GM21717 (cell line): Measurements from ENCODE around the gene GPT2.
"Not testable (repeated sequence)": the region's sequence is repeated elsewhere in the genome, so short reads cannot be mapped to it uniquely, and the experiment has no call there.

Experiments used
- ATAC-seq: cut with Tn5 transposase; IDR thresholded peaks from one replicate; pipeline ENCODE4 v1.9.1; 2021; ENCODE audit warnings: mild to moderate bottlenecking, moderate library complexity; ENCODE audit not compliant: unreplicated experiment

Gene GPT2

GRCh38 chr16:46862555-46863447, 21.4 kb upstream of the GPT2 start:
- ATAC-seq = no peak

GRCh38 chr16:46866286-46866685, 17.9 kb upstream of the GPT2 start:
- ATAC-seq = no peak

DNA sequence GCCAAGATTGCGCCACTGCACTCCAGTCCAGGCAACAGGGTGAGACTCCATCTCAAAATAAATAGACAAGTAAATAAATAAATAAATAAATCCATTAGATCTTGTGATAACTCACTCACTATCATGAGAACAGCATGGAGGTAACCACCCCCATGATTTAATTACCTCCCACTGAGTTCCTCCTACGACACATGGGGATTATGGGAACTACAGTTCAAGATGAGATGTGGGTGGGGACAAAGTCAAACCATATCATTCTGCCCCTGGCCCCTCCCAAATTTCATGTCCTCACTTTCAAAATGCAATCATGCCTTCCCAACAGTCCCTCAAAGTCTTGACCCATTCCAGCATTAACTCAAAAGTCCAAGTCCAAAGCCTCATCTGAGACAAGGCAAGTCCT, 16.7 kb upstream of the GPT2 start:
- not testable (repeated sequence) for ATAC-seq

GRCh38 chr16:46868891-46869290, 15.3 kb upstream of the GPT2 start:
- not testable (repeated sequence) for ATAC-seq

DNA sequence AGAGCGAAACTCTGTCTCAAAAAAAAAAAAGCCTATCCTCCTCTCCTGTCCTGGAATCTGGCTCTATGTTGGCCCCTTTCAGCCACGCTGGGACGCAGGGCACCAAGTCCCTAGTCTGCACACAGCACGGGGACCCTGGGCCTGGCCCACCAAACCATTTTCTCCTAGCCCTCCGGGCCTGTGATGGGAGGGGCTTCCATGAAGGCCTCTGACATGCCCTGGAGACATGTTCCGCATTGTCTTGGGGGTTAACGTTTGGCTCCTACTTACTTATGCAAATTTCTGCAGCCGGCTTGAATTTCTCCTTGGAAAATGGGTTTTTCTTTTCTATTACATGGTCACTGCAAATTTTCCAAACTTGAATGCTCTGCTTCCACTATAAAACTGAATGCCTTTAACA, 12.6 kb upstream of the GPT2 start:
- ATAC-seq = no peak

DNA sequence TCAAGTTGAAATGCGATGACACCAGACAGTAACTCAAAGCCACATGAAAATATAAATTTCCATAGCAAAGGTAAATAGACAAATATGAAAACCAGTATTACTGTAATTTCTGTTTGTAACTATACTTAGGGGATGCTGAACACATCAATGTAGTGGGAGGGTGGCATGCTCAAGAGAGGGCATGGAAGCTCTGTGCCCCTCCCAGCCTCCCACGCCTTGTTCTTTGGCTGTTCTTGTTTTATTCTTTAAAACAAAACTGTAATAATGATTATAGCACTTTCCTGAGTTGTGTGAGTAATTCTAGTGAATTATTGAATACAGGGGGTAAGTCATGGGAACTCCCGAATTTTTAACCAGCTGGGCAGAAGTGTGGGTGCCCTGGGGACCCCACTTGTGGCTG, 11.0 kb upstream of the GPT2 start:
- ATAC-seq = no peak

- ATAC-seq = no peak
These were observed 8.9 kb upstream of the GPT2 start for GRCh38 chr16:46875243-46875642.

- ATAC-seq = no peak
These were observed 1.7 kb upstream of the GPT2 start for GRCh38 chr16:46882304-46882939.

DNA sequence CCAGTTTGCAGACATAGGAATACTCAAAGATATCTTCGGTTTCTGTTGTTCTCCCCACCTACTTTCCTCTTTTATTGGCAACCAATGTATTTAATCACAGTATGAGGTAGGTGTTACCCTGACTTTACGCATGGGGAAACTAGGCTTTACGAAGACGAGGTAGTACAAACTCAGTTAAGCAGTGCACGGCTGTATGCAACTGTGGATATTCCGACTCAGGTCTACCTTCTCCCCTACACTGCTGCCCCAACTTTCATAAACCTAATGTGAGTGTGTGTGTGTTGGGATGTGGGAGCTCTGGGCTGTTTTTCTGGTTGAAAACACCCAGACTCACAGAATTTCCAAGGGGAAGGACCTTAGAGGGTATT, 1.2 kb upstream of the GPT2 start:
- ATAC-seq = no peak

- ATAC-seq = no peak
These were observed 841 bp upstream of the GPT2 start for GRCh38 chr16:46883353-46883689.

DNA sequence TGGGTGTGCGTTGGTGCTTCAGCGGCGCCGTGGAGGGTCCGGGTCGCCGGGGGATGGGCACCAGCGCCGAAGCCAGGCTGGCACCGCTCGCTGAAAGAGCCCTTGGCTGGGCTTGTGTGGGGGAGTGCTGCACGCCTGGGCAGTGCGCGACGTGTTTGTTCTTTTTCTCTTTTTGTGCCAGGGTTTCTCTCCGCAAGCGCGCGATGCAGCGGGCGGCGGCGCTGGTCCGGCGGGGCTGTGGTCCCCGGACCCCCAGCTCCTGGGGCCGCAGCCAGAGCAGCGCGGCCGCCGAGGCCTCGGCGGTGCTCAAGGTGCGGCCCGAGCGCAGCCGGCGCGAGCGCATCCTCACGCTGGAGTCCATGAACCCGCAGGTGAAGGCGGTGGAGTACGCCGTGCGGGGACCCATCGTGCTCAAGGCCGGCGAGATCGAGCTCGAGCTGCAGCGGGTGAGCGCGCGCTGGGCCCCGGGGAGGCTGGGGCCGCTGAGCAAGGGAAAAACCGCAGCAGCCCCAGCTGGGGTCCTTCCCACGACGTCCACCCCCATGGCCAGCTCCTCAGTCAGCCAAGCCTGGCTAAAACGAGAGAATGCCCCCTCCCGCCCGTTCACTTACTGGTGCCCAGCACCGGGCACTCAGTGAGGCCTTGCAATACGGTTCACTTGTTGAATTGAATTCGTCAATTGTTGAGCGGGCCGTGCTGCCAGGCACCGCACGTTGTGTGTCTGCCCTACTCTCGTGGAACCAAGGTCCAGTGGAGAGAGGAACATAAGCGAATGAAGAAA, 541 bp downstream of the GPT2 start:
- ATAC-seq = peak; percentile 22

DNA sequence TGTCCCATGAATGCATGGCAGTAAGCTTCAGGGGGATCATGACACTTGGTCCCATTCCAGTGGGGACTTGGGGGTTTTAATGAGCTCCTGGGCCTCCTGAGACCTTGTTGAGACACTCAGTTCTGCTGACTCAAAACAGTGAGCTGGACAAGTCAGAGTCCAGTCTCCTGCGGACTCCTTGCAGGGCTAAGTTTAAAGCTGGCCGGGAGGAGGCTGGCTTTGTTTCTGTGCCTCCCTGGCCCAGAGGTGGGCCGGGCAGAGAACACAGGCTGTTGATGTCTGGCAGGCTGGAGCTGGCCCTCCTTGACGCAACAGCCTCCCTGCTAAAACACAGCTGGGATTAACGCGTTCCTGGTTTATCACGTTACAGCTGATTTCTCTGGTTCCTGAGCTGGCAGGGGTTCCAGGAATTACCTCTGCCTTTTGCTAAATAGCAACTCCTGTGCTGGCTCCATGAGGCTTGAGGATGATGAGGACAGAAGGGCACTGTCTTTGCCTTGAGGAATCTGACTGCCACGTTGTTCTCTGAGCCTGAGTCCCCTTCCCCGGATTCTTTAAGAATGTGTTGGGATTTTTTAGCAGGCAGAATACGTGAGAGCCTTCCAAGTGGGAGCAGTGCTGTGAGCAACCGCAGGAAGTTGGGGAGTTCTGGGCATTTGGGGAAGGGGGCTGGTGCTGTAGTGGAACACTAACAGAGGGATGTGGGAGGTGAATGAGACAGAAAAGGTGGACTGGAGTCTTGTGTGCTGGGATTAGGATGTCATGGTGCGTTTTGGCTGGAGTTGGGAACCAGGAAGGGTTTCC, 2.0 kb downstream of the GPT2 start:
- no peak for ATAC-seq

- ATAC-seq = no peak
These were observed 2.8 kb downstream of the GPT2 start for GRCh38 chr16:46886764-46887523.

- no peak for ATAC-seq
These were observed 3.3 kb downstream of the GPT2 start for GRCh38 chr16:46887524-46887854.

DNA sequence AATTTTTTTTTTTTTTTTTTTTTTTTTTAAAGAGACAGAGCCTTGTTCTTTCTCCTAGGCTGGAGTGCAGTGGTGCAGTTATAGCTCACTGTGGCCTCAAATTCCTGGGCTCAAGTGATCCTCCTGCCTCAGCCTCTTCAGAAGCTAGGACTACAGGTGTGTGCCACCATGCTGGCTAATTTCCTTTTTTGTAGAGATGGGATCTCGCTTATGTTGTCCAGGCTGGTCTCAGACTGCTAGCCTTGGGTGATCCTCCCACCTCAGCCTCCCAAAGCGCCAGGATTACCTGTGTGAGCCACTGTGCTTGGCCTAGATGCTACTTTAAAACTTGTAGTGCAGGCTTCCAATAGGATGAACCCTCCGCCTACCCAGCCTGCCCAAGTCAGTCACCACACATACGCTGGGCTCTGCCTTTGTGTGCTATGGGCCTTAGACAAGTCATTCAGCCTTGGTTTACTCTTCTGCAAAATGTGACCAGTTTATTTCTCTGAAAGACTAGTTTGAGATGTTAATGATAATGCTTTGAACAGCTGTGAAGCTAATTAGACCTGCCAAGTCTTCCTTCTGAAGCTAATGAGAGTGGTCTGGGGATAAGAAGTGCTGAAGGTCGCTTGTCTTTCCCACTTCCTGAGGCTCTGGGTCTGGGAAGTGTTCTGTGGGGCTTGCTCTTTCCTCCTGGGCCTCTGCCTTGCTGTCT, 5.2 kb downstream of the GPT2 start:
- ATAC-seq = no peak

DNA sequence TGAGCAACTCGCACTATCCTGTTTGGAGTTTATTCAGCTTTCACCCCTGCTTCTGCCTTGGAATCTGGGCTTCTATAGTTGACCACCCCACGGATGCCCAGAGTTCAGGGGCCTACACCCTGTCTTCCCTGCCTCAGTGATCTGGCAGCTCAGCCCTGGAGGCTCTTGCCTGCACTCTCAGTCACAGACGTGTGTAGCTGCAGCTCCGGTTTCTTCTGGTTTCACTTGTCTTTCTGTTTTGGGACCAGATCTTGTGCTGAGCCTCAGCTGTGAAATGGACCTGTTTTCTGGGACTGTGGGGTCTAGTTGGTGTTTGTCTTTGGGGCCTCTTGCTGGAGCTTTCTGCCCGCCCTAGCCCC, 5.8 kb downstream of the GPT2 start:
- peak; percentile 75 for ATAC-seq

- ATAC-seq = no peak
These were observed 7.7 kb downstream of the GPT2 start for GRCh38 chr16:46891910-46892309.

DNA sequence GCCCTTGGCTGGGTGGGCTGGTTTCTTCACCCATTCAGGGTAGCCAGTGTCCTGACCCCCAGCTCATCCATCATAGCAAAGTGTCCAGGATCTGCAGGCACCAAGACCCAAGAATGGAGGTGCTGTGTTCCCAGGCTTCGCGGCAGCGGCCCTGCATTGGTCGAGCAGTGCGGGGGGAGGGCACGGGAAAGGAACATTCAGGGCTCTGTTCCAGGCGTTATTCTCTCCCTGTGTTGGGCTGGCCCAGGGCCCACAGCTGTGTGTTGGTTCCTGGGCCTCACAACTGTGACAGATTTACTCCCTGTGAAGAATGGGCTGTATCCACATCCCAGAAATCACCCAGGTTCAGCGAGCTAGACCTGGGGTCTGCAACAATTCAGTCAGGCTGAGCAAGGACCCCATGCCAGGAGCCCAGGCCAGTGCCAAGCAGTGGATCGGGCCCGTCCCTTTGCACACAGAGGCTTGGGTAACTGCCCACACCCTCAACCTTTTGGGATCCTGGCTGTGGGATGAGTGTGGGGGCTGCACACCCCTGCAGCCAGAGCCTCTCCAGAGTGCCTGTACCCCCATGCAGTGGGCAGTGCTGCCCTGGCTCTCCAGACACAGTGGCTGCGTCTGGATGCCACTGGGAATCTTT, 10.0 kb downstream of the GPT2 start:
- no peak for ATAC-seq
